HEK293 (cell line): Measurements from ENCODE around the gene RIOX2.

Experiments
- CTCF ChIA-PET: fragments of 350-600 bp; formaldehyde crosslinking; extraction: SDS; loops from one replicate; lab custom pipeline; 2021; ENCODE audit warnings: antibody characterized with exemption; lab: Yijun Ruan, JAX
- POLR2A ChIA-PET: fragments of 300-600 bp; formaldehyde crosslinking; extraction: SDS; loops from one replicate; lab custom pipeline; 2020; ENCODE audit warnings: antibody characterized with exemption, inconsistent platforms; lab: Yijun Ruan, JAX
- H3K27ac ChIP-seq: fragments of 200-500 bp; sonication (Bioruptor generic); 2 replicates; pipeline ENCODE4 v1.5.1; 2014; ENCODE audit warnings: low read depth, low read length, control low read depth, inconsistent platforms; ENCODE audit errors: extremely low read depth
- H3K36me3 ChIP-seq, 2 experiments: fragments of 200-500 bp in 1 of 2; sonication (Bioruptor generic) in 1 of 2; 1 replicate in 1 of 2; 2 replicates in 1 of 2; pipeline ENCODE4 v1.5.1; 2014 to 2017; ENCODE audit warnings: inconsistent platforms in 2 of 2, low read length in 2 of 2; ENCODE audit not compliant: control insufficient read depth in 2 of 2, insufficient read depth in 1 of 2
- H3K4me1 ChIP-seq: fragments of 200-500 bp; sonication (Bioruptor generic); 2 replicates; pipeline ENCODE4 v1.5.1; 2014; ENCODE audit warnings: mild to moderate bottlenecking, low read length, inconsistent platforms; ENCODE audit not compliant: control insufficient read depth, insufficient read depth
- H3K4me3 ChIP-seq: 2 replicates; pipeline ENCODE4 v1.5.1; 2011; ENCODE audit warnings: low read depth, mild to moderate bottlenecking, control low read depth, low read length, moderate library complexity
- H3K9me3 ChIP-seq: fragments of 200-500 bp; sonication (Bioruptor generic); 2 replicates; pipeline ENCODE4 v1.5.1; 2014; ENCODE audit warnings: low read depth, low read length, inconsistent platforms; ENCODE audit not compliant: control insufficient read depth, insufficient read depth
- CTCF ChIP-seq: fragments of 450-650 bp; formaldehyde crosslinking; IDR thresholded peaks from 2 replicates; pipeline ENCODE4 v1.5.1; 2016; ENCODE audit warnings: missing biosample characterization, missing genetic modification characterization
- MYNN ChIP-seq: fragments of 450-650 bp; formaldehyde crosslinking; IDR thresholded peaks from 2 replicates; pipeline ENCODE4 v1.5.1; 2016; ENCODE audit warnings: missing biosample characterization, missing genetic modification characterization, borderline replicate concordance
- PRDM1 ChIP-seq: fragments of 450-650 bp; formaldehyde crosslinking; IDR thresholded peaks from 2 replicates; pipeline ENCODE4; 2016; ENCODE audit warnings: missing biosample characterization, missing genetic modification characterization
- ZBTB44 ChIP-seq: fragments of 450-650 bp; IDR thresholded peaks from 2 replicates; pipeline ENCODE4 v1.5.1; 2018; ENCODE audit warnings: missing biosample characterization, mild to moderate bottlenecking, missing genetic modification characterization
- ZNF157 ChIP-seq: fragments of 450-650 bp; formaldehyde crosslinking; IDR thresholded peaks from 2 replicates; pipeline ENCODE4 v1.5.1; 2016; ENCODE audit warnings: missing biosample characterization, missing genetic modification characterization
- ZNF169 ChIP-seq: fragments of 450-650 bp; formaldehyde crosslinking; IDR thresholded peaks from 2 replicates; pipeline ENCODE4 v1.5.1; 2016; ENCODE audit warnings: missing biosample characterization, missing genetic modification characterization
- ZNF223 ChIP-seq: fragments of 450-650 bp; formaldehyde crosslinking; IDR thresholded peaks from 2 replicates; pipeline ENCODE4 v1.5.1; 2016; ENCODE audit warnings: missing biosample characterization, missing genetic modification characterization
- ZNF280C ChIP-seq: fragments of 450-650 bp; formaldehyde crosslinking; IDR thresholded peaks from 2 replicates; pipeline ENCODE4 v1.5.1; 2016; ENCODE audit warnings: missing biosample characterization, missing genetic modification characterization
- ZNF292 ChIP-seq: fragments of 450-650 bp; formaldehyde crosslinking; IDR thresholded peaks from 2 replicates; pipeline ENCODE4 v1.5.1; 2016; ENCODE audit warnings: low read depth, missing biosample characterization, missing genetic modification characterization, borderline replicate concordance
- ZNF398 ChIP-seq: fragments of 450-650 bp; formaldehyde crosslinking; IDR thresholded peaks from 2 replicates; pipeline ENCODE4 v1.5.1; 2017; ENCODE audit warnings: missing biosample characterization, missing genetic modification characterization
- ZNF449 ChIP-seq: fragments of 450-650 bp; formaldehyde crosslinking; IDR thresholded peaks from 2 replicates; pipeline ENCODE4 v1.5.1; 2017; ENCODE audit warnings: missing biosample characterization, mild to moderate bottlenecking, missing genetic modification characterization, moderate library complexity
- ZNF660 ChIP-seq: fragments of 450-650 bp; IDR thresholded peaks from 2 replicates; pipeline ENCODE4 v1.5.1; 2018; ENCODE audit warnings: missing biosample characterization, mild to moderate bottlenecking, missing genetic modification characterization

Gene RIOX2

GRCh38 chr3:97993526-97993925, 21.3 kb upstream of the RIOX2 start:
- POLR2A ChIA-PET, result no interaction called here
- no peak for TF ChIP-seq MYNN (tag by site-specific recombination)
- no peak for TF ChIP-seq ZNF292 (tag by site-specific recombination)
- TF ChIP-seq PRDM1, result peak; percentile 92
- TF ChIP-seq ZNF280C (tag by site-specific recombination), result no peak
- no peak for TF ChIP-seq ZNF398 (tag by site-specific recombination)
- no peak for TF ChIP-seq ZNF169 (tag by site-specific recombination)
- TF ChIP-seq, all 188 proteins: peak for 1
- Histone ChIP-seq H3K9me3 (no peaks in the 10 kb centered on the region), H3K4me1 (no peaks in the 10 kb centered on the region), H3K4me3 (no peak overlapping the region), H3K27ac (no peak overlapping the region), H3K36me3 (no peaks in the 10 kb centered on the region)
- CTCF ChIA-PET, result no interaction called here

GRCh38 chr3:97992547-97993173, 20.4 kb upstream of the RIOX2 start:
- ChIA-PET POLR2A (no interaction called here), CTCF (no interaction called here)
- H3K27ac ChIP-seq, result no peak overlapping the region

More at GRCh38 chr3:97992547-97993173, 20.4 kb upstream of the RIOX2 start:
- H3K9me3 ChIP-seq, result no peaks in the 10 kb centered on the region
- no peak overlapping the region for H3K4me3 ChIP-seq
- TF ChIP-seq ZNF398 (tag by site-specific recombination) (no peak), ZNF449 (tag by site-specific recombination) (no peak), ZBTB44 (tag by site-specific recombination) (no peak), ZNF223 (tag by site-specific recombination) (no peak), ZNF660 (tag by site-specific recombination) (no peak), CTCF (no peak), ZNF157 (tag by site-specific recombination) (no peak)
- TF ChIP-seq, all 188 proteins: peak for 0
- H3K4me1 ChIP-seq, result no peaks in the 10 kb centered on the region
- no peaks in the 10 kb centered on the region for H3K36me3 ChIP-seq
